Stimulated activated CD8-positive, alpha-beta memory T cell treated with anti-CD3 and anti-CD28 coated beads, Interleukin-2, amount 100 ng/mL, for 48 hours (primary cell): ENCODE data around the gene ATP6V1G1.

ENCODE experiments used
- DNase-seq, 2 donors: peaks; one replicate each; pipeline ENCODE4 v3.0.0-alpha.2; 2020; ENCODE audit warnings: low read depth in 2 of 2

The ATP6V1G1 gene

DNA sequence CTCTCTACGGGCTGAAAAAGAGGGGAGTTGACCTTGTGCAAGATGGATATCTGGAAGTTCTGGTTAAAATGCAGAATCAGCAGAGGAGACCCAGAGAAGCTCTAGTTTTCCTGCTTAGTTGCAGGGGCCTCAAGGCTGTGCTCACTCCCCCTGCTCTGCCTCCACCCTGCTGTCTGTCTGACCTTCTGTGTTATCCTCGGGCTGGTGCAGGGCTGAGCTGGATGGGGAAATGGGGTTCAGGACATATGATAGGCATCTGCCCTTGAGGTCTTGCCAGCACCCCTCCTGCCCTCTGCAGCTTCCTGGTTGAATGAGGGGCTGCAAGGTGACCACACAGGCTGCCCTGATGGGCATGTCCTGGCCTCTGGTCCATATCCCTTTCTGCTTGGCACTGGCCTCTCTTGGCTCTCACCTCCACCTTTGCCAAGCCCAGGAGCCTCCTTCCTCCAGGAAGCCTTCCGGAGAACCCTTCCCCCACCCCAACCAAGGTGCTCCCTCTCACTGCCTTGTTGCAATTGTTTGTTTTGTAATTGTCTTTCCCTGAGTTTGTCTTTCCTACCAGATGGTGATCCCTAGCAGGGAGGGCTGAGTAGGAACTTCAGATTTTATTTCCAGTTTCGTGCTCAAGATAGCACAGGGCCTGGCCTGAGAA lies 24.8 kb downstream of the ATP6V1G1 start:
- DNase-seq, result no peak

DNA sequence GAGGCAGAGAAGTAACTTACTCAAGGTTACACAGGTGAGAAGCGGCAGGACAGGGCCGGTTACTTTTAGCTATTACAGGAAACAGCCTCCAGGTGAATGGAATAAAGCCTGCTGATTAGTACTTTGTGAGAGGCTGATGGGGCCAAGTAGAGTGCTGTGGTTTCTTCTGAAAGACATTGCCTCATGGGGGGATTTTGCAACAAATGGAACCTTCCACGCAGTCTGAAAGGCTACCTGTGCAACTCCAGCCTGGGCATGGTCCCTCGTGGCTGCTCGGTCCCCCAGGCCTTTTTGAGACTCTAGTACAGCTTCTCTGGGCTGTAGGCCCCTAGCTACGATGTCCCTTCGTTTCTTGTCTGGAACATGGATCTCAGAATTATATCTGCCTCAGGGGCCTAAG lies 25.5 kb downstream of the ATP6V1G1 start:
- no peak for DNase-seq

DNA sequence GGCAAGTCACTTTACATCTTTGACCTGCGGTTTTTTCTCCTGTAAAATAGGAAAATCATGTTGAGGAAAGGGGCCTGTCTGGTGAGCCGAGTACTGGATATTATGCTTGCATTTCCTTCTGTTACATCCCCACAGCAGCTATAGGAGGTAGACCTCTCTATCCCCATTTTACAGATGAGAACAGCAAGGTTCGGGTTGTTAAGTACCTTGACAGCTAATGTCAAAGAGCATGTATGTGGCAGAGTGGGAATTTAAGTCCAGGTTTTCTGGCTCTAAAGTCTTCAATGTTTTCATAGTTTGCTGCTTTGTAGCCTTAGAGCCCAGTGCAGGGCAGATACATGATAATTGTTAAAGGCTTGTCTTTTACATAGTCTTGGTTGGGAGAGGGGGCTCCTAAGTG lies 26.4 kb downstream of the ATP6V1G1 start:
- DNase-seq, result no peak

GRCh38 chr9:114614373-114614772 lies 26.8 kb downstream of the ATP6V1G1 start:
- no peak for DNase-seq

DNA sequence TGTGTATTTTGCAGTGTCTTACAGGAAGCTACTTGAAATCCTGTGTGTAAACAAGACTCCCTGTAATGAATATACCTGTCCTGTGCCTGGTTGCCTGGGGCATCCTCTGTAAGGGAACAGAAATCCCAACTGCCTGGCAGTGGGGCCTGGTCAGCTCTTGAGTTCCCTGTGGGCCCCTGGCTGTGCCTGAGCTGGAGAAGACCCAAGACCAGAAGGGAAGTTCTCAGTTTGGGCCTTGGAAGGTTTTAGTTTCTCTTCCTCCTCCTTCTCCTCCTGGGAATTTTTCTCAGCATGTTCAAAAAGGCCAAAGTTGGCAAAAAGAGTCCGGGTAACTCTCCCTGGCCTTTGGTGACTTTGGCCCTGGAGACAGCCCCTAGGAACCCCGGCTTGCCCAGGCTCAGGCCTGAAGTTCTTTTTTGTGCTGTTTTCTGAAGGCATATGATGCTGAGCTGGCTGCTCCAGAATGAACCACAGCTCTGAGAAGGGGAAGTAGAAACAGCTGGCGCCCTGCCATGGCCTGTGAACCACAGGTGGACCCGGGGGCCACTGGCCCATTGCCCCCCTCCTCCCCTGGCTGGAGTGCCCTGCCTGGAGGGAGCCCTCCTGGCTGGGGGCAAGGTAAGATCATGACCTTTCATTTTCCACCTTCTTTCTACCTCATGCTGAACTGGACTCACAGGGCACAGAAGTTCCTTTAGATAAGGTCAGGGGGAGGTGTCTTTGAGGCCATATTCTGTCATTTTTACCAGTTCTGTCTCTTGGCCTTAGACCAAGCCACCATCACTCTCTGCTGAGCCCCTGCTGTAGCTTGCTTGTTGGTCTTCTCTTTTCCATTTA lies 29.3 kb downstream of the ATP6V1G1 start:
- DNase-seq, result no peak

DNA sequence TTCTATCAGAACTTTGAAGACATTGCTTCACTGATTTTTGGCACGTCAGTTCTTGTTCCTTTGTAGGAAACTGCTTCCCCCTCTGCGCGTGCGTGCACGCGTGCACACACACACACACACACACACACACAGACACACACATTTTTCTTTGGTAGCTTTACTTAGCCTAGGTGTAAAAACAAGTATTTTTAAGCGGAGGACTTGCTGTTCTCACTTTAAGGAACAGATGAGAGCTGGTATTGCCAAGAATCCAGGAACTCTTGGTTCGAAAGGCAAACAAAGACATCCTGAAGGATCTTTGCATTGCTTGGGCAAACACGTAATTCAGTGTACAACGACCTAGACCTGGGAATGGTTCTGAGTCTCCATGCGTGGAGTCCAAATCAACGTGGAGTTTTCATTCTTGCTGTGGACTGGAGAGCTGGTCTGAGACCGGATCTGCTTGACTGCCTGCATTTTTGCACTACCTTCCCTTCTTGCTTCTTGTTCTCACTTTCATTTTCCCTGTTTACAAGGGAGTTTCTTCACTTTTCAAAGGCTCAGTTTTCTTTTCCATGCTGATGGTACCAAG lies 31.7 kb downstream of the ATP6V1G1 start:
- no peak for DNase-seq

DNA sequence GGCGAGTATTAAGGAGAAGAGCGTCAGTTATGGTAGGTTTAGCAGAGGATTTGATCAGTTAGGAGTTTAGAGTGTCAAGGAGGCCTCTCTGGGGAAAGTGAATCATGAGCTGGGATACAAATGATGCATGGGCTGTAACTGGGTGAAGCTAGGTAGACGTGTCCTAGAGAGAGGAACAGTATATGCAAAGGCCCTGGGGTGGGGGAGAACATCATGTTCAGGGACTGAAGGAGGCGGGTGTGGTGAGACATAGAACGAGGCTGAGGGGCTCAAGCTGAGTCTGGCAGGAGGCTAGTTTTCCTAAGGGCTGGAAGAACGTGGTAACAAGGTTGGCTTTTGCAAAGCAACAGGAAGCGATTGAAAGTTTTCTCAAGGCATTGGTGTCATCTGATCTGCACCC lies 34.0 kb downstream of the ATP6V1G1 start:
- DNase-seq, result no peak

GRCh38 chr9:114621975-114622609 lies 34.5 kb downstream of the ATP6V1G1 start:
- no peak for DNase-seq

DNA sequence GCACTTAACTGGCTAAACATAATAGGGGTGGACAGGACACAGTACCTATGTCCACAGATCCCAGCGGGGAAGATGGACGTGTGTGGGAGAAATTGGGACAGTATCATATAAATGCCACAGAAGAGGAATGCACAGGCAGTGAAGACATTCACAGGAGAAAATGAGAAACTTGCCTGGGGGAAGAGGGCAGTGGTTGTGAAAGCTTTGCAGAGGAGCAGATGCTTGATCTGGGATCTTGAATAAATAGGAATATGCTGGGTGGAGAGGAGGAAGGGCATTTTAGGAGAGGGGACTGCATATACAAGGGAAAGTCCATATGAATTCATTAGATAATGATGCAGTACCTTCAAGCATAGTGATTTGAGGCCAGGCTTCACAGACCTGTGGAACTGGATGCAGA lies 37.1 kb downstream of the ATP6V1G1 start:
- no peak for DNase-seq

DNA sequence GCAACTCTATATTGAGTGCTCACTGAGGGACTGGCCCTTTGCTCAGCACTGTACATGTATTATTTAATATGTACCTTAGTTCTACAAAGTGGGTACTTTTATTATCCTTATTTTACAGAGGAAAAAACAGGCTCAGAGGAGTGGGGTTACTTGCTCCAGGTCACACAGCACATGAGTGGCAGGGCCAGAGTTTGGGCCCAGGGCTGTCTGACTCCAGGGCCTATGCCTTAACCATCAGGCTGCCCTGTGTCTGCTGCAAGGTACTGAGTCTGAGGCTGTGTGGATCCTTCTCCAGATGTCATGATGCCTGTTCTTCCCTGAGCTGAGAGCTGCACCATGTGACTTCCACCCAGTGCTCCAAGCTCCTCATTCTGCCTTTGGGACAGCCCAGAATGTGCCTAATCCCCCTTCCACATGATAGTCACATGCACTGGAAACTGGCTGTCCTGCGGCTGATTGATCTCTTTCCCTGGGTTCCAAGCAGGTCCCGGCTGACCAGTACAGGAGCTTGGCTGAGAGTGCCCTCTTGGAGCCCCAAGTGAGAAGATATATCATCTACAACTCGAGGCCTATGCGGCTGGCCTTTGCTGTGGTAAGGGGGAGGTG lies 38.9 kb downstream of the ATP6V1G1 start:
- DNase-seq, result no peak

DNA sequence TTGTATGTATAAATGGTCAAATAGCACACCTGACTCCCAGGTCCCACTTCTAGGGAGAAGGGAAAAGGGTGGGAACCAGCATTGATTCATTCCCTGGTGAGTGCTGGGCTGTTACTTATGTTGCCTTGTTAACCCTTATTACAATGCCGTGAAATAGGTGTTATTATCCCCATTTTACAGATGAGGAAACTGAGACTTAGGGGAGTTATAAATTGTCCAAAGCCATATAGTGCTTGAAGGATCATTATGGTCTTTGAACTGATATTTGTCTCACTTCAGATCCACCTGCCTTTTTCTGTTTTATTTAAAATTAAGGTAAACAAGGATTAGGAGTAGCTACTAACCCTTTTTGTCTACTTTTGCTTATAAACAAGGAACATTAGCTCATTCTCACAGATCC lies 40.0 kb downstream of the ATP6V1G1 start:
- no peak for DNase-seq

DNA sequence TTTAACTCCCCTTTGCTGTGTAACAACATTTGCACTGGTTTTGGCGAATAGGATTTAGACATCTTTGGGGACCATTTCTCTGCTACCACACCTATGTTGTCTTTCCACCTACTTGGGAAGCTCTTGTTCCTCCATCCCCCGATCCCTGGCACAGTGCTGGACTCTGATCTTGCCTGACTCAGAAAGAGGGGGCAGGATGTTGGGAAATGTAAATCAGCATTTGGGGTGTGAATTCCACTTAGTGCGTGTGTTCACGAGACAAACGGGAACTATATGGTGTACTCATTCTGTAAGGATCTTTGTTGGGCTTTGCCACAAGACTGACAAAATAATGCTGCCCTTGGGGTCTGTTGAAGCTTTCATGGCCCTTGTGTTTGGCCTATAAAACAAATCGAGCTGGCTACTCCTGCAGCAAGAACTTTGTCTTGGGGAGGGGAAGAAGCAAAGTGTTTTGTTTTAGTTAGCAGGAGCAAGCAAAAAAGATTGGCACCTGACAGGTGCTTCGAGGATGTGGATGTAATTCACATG lies 42.1 kb downstream of the ATP6V1G1 start:
- DNase-seq, result no peak

DNA sequence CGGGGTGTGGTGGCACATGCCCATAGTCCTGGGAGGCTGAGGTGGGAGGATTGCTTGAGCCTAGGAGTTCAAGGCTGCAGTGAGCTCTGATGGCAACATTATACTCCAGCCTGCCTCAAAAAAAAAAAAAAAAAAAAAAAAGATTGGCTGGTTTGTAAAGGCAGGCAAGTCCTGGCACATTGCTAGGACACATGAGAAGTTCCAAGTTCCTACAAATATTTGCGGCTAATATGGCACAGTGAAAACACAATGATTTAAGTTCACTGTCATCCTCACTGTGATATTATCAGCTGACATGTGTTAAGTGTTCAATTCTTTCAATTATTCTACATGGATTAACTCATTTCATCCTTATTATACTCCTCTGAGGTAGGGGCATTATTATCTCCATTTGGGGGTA lies 43.6 kb downstream of the ATP6V1G1 start:
- DNase-seq, result no peak

GRCh38 chr9:114633438-114634089 lies 46.0 kb downstream of the ATP6V1G1 start:
- DNase-seq, result no peak

DNA sequence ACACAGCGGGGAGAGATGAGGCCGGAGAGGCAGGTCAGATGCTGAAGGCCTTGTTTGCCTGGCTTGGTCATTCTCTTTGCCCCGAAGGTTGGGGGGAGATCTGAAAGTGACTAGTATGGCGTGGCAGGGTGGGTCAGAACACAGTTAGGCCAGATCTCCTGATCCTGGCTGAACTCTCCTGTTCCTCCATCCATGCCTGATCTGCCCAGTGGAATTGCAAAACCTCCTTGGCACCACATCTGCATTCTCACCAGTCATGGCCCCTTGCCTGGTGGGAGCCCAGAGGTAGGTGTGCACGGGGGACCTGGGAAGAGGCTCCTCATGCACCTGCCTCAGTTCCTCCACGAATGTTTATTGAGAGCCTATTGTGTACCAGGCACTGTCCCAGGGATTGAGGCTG lies 46.8 kb downstream of the ATP6V1G1 start:
- no peak for DNase-seq

DNA sequence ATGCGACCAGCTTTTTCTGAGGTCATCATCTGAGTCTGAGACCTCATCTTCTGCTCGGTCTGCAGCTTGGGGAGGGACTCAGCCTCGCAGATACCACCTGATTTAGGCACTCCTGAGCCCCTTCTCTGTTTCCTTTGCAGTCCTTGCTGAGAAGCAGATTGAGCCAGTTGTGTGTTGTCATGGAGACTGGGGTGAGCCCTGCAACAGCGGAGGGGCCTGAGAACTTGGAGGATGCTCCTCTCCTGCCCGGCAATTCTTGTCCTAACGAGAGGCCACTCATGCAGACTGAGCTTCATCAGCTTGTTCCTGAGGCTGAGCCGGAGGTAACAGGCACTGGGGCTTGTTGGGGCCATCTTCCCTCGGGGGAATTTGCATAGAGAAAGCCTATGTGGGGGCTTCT lies 50.8 kb downstream of the ATP6V1G1 start:
- no peak for DNase-seq

DNA sequence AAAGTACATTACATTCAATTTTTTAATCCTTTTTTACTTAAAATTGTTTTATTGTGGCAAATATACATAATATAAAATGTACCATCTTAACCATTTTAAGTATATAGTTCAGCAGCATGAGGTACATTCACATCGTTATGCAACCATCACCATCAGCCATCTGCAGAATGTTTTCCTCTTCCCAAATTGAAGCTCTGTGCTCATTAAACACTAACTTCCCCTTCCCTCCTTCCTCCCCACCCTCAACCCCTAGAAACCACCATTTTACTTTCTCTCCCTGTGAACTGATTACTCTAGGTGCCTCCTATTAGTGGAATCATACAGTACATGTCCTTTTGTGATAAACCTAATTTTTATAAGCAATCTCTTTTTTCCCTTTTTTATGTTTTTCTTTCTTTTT lies 54.4 kb downstream of the ATP6V1G1 start:
- DNase-seq, result no peak

DNA sequence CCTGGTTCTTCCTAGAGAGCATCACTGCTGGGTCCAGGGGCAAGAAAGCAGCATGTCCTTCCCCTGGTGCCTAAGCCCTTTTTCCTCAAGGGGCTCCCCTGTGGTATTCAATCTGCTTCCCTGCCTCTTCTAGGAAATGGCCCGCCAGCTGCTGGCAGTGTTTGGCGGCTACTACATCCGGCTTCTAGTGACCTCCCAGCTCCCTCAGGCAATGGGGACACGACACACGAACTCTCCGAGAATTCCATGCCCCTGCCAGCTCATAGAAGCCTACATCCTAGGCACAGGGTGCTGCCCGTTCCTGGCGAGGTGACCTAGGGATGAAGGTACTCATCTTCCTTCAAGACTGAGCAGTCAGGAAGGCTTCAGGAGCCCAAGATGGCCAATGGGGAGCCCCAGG lies 55.4 kb downstream of the ATP6V1G1 start:
- DNase-seq, result no peak

- DNase-seq, result no peak
Observed at GRCh38 chr9:114643896-114644295, 56.3 kb downstream of the ATP6V1G1 start.
